NK-92 (cell line): Measurements from ENCODE around the gene TSPAN12.
"Not testable (repeated sequence)": the region's sequence is repeated elsewhere in the genome, so short reads cannot be mapped to it uniquely, and the experiment has no call there.

Experiments
- DNase-seq: peaks from one replicate; lab custom pipeline; 2025; ENCODE audit not compliant: unreplicated experiment; lab: John Stamatoyannopoulos, UW

Gene TSPAN12

GRCh38 chr7:120806669-120807068 is 51.3 kb downstream of the TSPAN12 start:
- DNase-seq = no peak

DNA sequence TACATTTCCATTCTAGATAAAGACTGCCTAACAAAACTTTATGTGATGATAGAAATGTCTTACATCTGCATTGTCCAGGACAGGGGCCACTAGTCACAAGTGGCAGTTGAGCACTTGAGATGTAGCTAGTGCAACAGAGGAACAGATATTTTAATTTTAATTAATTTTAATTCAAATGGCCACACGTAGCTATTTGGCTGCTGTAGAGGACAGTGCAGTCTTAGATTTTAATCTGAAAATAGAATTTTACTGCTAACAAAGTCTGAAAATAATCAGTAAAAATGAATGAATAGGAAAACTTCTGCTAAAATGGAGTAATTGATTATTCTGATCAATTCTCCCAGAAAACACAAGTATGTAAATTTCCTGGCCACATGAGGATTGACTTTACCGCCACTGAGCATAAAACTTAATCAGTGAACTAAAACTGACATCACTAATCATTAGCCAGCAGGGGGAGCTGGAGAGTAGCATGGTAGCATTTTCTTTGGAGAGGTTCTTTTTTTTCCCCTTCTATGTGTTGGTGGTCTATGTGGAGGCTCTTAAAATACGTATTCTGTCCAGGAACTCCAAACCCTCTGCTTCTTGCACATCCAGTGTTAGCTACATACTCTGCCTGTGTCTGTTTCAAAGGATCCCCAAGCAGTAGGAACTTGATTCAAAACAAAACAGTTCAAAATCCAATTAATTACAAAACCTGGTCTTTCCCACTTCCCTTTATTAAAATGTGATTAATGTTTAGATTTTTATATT is 52.1 kb downstream of the TSPAN12 start:
- no peak for DNase-seq

DNA sequence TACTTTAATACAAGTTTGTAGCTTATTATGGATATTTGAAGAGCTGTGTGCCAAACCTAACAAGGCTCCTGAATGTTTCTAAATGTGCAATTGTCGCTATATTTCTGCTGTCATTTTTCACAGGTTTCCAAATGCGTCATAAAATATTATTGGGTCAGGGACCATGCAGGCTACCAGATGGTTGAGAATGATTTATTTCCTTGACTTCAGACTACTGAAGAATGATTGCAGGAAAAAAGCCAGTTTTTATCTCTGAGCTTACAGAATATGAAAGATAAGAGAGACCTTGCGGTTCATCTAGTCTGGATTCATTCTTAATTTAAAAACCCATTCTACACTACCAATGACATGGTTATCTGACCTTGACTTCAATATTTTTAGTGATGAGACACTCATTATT is 55.2 kb downstream of the TSPAN12 start:
- no peak for DNase-seq

DNA sequence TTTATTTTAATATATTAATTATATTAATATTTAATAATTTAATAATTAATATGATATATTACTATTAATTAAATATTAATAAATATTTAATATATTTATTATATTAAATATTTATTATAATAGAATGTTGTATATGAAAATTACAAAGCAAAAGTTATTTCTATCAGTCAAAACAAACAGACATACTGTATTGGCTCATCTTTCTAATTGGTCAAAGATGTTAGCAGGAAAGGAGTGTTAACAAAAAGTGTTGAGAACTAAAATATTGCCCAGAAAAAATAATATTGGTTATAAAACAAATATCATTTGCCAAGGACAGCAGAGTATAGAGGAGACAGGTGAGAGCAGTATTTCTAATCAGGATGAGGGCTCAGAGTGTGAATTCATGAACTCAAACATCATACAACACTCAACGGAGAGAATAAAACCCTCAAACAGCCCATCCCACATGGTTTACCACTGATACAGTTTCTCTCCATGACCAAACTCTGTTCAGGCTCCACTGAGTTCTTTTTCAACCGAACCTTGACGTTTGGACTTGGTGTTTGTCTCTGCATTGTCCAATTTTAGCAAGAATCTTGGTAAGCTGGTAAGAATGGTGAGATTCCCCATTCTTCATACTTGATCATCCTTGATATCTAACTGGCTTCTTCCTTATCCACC is 58.0 kb downstream of the TSPAN12 start:
- DNase-seq = no peak

- no peak for DNase-seq
Observed at GRCh38 chr7:120799147-120799546, 58.8 kb downstream of the TSPAN12 start.

- DNase-seq = no peak
Observed at GRCh38 chr7:120797026-120797645, 60.8 kb downstream of the TSPAN12 start.

GRCh38 chr7:120794106-120794729 is 63.7 kb downstream of the TSPAN12 start:
- no peak for DNase-seq

GRCh38 chr7:120793213-120793936 is 64.6 kb downstream of the TSPAN12 start:
- DNase-seq = no peak

- no peak for DNase-seq
Observed at GRCh38 chr7:120792861-120793130, 65.1 kb downstream of the TSPAN12 start.

DNA sequence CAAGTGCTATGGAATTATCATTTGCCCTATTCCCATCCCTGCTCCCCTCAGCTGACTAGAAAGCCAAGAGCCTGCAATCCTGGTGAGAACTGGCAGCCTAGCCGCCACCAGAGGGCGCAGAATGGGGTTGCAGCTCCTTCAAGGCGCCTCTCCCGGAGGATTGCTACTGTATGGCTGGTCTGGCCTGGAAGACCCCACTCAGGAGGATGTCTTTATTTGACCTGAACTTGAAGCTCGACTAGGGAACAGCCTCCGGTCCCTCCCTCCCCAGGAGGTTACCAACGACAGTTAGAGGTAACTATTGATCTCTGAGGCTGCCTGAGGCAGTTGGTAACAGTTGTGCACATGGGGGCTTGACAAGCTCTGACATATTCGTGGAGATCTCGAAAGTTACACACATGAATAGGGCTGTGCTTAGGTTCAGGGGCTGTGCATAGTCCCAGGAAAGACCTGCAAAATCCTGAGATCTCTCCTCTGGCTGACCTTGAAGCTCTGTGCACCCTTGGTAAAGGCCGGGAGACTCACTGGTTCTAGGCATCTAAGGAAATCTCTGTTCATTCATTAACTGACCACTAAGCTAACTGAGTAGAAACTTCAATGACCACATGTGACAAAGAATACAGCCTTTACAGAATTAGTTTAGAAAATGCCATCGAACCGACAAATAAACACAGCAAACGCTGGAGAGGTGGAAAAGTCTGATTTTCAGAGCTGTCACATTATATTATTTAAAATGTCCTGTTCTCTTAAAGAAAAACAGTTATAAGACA is 65.7 kb downstream of the TSPAN12 start:
- DNase-seq = no peak

DNA sequence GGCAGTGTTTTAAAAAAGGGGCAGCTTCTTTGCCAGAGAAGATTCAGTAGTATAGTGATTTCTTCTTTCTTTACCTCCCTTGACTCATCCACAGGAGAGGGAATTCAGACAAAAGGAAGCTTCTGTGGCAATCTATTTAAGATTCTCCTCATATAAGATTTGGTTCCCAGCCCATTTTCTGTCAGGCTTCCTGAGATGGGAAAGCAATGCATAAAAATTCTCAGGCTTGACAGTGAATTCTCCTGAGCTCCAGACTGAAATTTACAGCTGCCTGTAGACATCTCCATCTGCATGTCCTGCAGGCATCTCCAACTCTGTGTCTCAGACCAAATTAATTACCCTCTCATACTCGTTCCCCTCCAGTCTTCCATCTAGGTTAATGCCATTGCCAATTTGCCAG is 72.8 kb downstream of the TSPAN12 start:
- DNase-seq = no peak

- no peak for DNase-seq
Observed at GRCh38 chr7:120783721-120784120, 74.2 kb downstream of the TSPAN12 start.

DNA sequence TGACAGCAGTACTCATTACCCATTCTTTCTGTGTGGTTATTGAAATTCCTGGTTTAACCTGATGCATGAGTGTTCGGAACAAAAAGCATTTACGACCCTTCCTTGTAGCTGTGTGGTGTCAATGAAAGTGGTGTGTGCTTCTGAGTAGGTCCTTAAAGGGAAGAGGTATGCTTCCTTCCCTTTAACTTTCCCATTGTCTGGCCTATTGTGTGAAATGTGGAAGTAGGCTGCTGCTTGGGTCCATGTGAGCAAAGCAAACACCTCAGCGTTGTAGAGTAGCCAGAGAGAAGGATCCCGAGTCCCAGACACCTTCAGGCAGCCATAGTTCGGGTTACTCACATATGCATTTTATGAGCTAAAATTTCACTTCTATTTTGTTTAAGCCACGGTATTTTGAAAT is 74.7 kb downstream of the TSPAN12 start:
- DNase-seq = no peak

GRCh38 chr7:120781924-120782323 is 76.0 kb downstream of the TSPAN12 start:
- DNase-seq = not testable (repeated sequence)

- DNase-seq = no peak
Observed at GRCh38 chr7:120780938-120781337, 77.0 kb downstream of the TSPAN12 start.

- DNase-seq = not testable (repeated sequence)
Observed at GRCh38 chr7:120780451-120780850, 77.5 kb downstream of the TSPAN12 start.

- not testable (repeated sequence) for DNase-seq
Observed at GRCh38 chr7:120779078-120779477, 78.9 kb downstream of the TSPAN12 start.

- DNase-seq = no peak
Observed at GRCh38 chr7:120775755-120776154, 82.2 kb downstream of the TSPAN12 start.

- no peak for DNase-seq
Observed at GRCh38 chr7:120774481-120774880, 83.5 kb downstream of the TSPAN12 start.

DNA sequence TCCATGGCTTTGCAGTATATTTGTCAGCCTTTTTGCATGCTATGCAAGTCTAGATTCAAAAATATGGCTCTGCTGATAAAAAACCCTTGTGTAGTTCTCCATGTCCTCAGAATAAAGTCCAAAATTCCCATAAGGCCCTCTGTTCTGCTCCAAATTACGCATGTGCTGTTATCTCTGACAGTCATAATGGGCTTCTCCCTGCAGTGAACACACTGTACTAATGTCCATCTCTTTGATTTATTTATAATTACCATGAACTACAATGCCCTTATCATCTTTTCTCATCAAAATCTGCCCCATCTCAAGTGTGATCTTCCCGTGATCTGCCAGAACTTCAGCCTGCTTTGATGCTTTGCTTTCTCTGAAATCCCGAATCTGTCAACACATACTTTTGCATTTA is 87.7 kb downstream of the TSPAN12 start:
- DNase-seq = no peak

- DNase-seq = no peak
Observed at GRCh38 chr7:120760851-120761250, 97.1 kb downstream of the TSPAN12 start.
